ENCODE data around the gene OR1J2.
"Not testable (repeated sequence)": the region's sequence is repeated elsewhere in the genome, so short reads cannot be mapped to it uniquely, and the experiment has no call there.

The OR1J2 gene

GRCh38 chr9:122510502-122510901, at the start of gene OR1J2:
Gene OR1J2, plus strand, starts transcription at chr9:122510802. Its CDS starts 0 bp downstream, at chr9:122510802.
- FAIRE-seq (no peak), DNase-seq (ENCODE audit: low spot score) (no peak)

GRCh38 chr9:122463828-122464632, 46.6 kb upstream of the OR1J2 start:
- FAIRE-seq (no peak), DNase-seq (ENCODE audit: low spot score) (no peak)

DNA sequence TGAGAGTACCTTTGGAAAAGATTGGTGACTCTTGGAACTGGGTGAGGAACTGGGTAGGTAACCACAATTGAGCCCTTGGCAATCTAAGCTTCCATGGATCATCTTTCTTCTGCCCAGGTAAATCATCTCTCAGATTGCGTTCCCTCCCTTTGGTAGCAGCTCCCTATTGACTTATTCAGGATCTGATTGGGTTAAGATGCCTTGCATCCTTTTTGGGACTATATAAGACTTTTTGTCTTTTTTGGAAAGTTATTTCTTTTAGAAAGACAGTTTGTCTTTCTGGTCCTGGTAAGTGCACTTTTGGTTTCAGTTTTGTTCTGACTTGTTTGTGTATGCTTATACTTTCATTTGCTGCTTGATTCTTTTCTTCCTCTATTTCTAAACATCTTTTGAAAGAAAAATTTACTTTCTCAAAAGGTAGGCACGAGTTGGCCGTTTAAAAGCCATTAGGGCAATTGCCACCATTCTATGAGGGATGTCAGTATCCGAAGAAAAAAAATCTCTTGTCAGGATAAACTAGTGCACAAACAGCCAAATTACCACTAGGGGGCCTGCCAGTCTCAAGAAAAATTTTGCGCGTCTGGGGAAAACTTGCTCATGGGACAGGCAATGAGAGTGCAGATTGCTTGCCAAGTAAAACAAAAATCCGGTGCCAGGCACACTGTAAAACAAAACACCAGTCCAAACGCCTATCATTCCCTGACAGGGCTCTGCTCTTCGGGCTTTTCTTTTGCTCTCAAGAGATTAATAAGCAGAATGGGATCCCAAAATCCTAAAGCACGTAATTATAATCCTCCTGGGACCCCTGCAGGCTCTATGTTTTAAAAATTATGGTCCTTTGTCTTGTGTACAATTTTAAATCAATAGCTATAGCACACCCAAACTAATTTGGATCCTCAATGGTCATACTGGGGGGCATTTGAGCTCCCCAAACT, 45.7 kb upstream of the OR1J2 start:
- FAIRE-seq (peak; percentile 51), DNase-seq (ENCODE audit: low spot score) (peak; percentile 57)

- FAIRE-seq: no peak
- no peak for DNase-seq (ENCODE audit: low spot score)
These were observed 44.1 kb upstream of the OR1J2 start for GRCh38 chr9:122466456-122466855.

DNA sequence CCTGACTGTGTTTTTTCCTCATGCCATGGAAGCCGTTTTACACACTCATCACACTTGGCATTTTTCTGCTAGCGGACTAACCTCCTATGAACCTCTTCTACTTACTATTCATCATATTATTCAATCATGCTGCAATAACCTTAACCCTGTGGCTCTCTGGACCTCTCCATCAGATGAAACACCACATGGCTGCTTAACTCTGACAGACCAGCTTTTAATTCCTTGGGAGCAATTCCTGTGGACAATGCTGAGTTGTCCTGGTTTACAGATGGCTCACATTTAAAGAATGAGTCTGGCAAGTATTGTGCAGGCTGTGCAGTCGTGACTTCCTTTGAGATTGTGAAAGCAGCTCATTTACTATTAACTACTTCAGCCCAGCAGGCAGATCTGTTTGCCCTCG, 41.9 kb upstream of the OR1J2 start:
- DNase-seq (ENCODE audit: low spot score) (no peak), FAIRE-seq (no peak)

- FAIRE-seq (no peak), DNase-seq (ENCODE audit: low spot score) (no peak)
These were observed 36.0 kb upstream of the OR1J2 start for GRCh38 chr9:122474561-122474960.

- DNase-seq (ENCODE audit: low spot score) (no peak), FAIRE-seq (no peak)
These were observed 34.9 kb upstream of the OR1J2 start for GRCh38 chr9:122475717-122476116.

DNA sequence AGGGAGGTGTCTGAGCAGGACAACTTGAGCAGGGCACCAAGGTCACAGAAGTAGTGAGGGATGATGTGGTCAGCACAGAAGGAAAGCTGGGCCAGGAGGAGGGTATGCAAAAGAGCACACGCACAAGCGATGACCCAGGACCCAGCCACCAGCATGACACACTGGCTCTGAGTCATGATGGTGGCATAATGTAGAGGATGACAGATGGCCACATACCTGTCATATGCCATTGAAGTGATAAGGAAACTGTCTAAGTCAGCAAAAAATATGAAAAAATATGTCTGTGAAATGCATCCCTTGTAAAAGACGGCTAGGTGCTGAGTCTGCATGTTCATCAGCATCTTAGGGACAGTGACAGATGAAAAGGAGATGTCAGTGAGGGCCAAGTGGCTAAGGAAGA, 33.3 kb upstream of the OR1J2 start:
- FAIRE-seq (no peak), DNase-seq (ENCODE audit: low spot score) (no peak)

DNA sequence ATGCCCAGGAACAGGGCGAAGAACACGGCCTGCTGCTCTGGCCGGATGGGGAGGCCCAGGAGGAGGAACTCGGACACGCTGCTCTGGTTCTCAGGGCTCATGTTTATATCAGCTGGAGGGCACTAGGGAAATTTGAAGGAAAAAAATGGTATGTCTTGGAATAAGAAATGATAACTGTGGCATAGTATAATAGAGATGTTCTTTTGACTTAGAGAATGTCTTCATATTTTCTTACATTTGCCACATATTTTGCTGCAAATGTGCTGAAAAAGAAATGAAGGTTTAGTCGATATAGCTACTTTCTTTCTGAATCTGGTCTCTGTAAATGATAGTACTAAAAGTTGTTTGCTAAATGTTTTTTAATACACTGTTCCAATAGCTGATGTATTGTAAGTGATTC, 32.8 kb upstream of the OR1J2 start, which contains the start of gene OR1J1:
OR1J1 (minus strand) TSS at position 101 of the 400 bp plus-strand sequence; CDS start at position 101, 0 bp downstream.
- DNase-seq (ENCODE audit: low spot score) (no peak), FAIRE-seq (no peak)

DNA sequence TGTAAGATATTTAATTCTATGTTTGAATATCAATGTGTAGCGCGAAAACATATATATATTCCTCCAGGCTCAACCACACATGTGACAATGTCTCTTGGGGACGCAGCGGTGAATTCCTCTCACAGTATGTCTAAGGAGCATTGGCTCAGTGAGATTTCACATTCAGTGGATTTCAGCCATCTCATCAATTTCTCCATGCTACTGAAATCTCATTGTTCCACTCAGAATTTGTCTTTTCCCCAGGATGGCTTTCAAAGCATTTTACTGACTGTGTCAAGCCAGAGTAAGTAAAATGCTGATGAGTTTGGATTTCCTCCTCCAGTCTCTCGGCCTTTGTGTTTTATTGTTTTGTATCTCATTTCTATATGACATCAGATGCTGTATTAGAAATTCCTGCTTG, 31.5 kb upstream of the OR1J2 start:
- no peak for FAIRE-seq
- DNase-seq (ENCODE audit: low spot score): no peak

DNA sequence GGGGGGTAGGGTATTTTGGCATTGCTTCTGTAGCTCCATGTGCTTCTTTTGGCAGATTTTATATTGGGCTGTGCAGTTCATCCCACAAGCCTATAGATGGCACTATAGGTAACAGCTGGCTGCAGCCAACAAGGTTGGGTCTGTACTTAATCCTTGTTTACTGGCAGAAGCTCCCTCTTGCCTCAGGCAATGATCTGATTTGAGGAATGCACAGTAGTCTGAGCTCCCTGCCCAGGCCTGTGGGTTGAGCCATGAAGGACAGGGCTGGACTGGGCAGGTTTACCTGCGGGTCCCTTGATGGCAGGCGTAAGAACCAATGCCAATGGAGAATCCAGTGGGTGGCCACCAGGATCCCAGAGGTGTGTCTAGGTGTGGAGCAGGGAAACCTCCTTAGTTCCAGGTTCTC, 11.7 kb upstream of the OR1J2 start:
- DNase-seq (ENCODE audit: low spot score): peak; percentile 26
- no peak for FAIRE-seq

DNA sequence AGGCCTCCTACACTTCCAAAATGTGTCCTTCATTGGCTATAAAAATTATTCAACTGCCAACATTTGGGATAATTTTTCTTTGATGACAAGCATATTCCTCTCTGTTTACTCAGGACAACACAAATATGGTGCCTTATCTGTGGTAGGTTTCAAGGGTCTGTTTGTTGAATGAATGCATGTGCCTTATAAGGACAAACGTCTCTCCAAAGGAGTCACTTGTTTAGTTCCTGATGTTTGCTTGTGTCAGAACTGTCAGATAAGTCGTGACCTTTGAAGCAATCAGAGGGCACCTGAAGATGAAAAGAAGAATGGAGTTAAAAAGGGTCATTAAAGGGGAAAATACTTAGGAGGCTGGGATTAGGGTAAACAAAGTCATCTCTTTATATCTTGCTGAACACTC, 3.6 kb upstream of the OR1J2 start:
- no peak for FAIRE-seq
- no peak for DNase-seq (ENCODE audit: low spot score)

DNA sequence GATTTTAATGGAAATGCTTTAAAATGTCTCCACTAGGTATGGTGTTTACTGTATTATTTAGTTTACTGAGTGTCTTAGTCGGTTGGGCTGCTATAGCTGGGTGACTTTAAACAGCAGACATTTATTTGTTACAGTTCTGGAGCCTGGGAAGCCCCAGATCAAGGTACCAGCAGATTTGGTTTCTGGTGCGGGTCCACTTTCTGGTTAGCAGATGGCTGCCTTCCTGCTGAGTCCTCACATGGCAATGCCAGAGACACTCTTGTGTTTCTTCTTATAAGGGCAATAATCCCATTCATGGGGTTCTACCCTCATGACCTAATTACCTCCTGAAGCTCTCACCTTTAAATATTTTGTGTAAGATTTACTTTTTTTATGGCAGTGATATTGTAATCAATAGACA, 7.6 kb downstream of the OR1J2 start:
- FAIRE-seq (no peak), DNase-seq (ENCODE audit: low spot score) (no peak)

DNA sequence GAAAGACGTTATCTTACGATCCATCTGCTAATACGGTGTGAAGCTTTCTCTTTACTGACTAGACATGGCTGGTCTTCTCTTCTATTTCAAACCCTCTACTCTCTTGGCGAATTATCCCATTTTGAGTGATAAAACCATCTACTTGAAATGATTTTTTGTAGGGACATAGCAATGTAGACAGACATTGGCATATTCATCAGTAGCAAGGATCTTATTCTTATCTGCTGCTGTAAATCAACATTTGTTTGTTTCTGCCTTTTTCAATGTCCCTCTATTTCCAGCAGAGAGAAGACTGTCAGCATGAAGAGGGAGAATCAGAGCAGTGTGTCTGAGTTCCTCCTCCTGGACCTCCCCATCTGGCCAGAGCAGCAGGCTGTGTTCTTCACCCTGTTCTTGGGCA, 8.2 kb downstream of the OR1J2 start, which contains the start of gene OR1J4:
OR1J4 (plus strand) TSS at position 301 of the 400 bp plus-strand sequence; CDS start at position 301, 0 bp downstream.
- DNase-seq (ENCODE audit: low spot score) (no peak), FAIRE-seq (no peak)

DNA sequence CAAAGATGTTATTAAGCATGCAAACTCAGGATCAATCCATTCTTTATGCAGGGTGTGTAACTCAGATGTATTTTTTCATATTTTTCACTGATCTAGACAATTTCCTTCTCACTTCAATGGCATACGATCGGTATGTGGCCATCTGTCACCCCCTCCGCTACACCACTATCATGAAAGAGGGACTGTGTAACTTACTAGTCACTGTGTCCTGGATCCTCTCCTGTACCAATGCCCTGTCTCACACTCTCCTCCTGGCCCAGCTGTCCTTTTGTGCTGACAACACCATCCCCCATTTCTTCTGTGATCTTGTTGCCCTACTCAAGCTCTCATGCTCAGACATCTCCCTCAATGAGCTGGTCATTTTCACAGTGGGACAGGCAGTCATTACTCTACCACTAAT, 8.8 kb downstream of the OR1J2 start:
- FAIRE-seq: no peak
- DNase-seq (ENCODE audit: low spot score): no peak

GRCh38 chr9:122526602-122527001, 16.0 kb downstream of the OR1J2 start:
- FAIRE-seq: no peak
- no peak for DNase-seq (ENCODE audit: low spot score)

- FAIRE-seq (no peak), DNase-seq (ENCODE audit: low spot score) (no peak)
These were observed 16.6 kb downstream of the OR1J2 start, which contains the start of gene OR1N1 for GRCh38 chr9:122527193-122527592. Gene OR1N1, minus strand, starts transcription at chr9:122527293. Its CDS starts 0 bp downstream, at chr9:122527293.

DNA sequence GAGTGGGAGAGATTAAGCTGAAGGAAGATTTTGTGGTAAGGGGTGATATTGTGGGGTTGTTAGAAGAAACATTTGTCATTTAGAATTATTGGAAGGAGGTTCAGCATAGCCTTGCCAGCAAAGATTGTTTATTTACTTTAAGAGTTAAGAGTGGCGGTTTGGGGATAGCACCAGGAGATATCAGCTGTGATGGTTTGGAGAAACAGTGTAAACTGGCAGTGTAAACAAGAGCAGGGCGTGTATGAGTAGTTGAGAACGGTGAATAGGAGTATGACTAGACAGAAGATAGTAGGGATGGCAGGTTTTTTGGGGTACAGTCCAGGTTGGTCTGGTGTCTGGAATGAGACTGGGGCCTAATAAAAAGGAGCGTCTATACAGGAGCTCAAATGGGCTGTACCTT, 20.6 kb downstream of the OR1J2 start:
- not testable (repeated sequence) for DNase-seq (ENCODE audit: low spot score); FAIRE-seq

- FAIRE-seq (no peak), DNase-seq (ENCODE audit: low spot score) (no peak)
These were observed 25.5 kb downstream of the OR1J2 start for GRCh38 chr9:122536134-122536533.

- DNase-seq (ENCODE audit: low spot score): peak; percentile 18
- peak; percentile 69 for FAIRE-seq
These were observed 26.5 kb downstream of the OR1J2 start for GRCh38 chr9:122537066-122537465.

DNA sequence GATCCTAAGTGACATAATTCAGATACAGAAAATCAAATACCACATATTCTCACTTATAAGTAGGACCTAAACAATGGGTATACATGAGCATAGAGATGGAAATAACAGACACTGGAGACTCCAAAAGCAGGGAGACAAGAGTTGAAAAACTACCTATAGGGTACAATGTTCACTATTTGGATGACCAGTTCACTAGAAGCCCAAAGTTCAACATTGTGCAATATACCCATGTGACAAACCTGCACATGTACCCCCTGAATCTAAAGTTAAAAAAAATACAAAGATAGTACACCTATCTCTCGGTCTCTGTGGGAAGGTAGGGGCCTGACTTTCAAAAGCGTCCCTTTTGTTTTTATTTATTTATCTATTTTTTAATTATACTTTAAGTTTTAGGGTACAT, 28.2 kb downstream of the OR1J2 start:
- FAIRE-seq (no peak), DNase-seq (ENCODE audit: low spot score) (no peak)

GRCh38 chr9:122546196-122546595, 35.6 kb downstream of the OR1J2 start:
- FAIRE-seq (no peak), DNase-seq (ENCODE audit: low spot score) (no peak)

Measured in RCC 7860 (cell line).